Heart right ventricle (tissue), 16 donors: ENCODE measurements around the gene FAM98A. TPM values are rescaled to one million over a fixed set of nuclear protein-coding genes. Genes with fewer than 3 reads are reported as not detected.

ENCODE experiments used
- ATAC-seq, 8 donors: fragments of 200-7000 bp; cut with Tn5 transposase; one replicate each; pipeline ENCODE4 v1.9.1; 2020; ENCODE audit warnings: mild to moderate bottlenecking in 8 of 8, moderate library complexity in 8 of 8, moderate number of reproducible peaks in 1 of 8
- DNase-seq, 2 donors: peaks; one replicate each; pipeline ENCODE4 v3.0.0-alpha.2; 2020
- H3K27ac ChIP-seq, 10 donors: fragments of 200-600 bp; sonication (generic) in 2 of 10; one replicate each; pipeline versions ENCODE4 v1.5.0 to v1.8.0; 2020 to 2022; ENCODE audit warnings: mild to moderate bottlenecking in 3 of 10
- H3K27me3 ChIP-seq, 7 donors: fragments of 200-600 bp; one replicate each; pipeline ENCODE4 v1.8.0; 2021 to 2022; ENCODE audit warnings: mild to moderate bottlenecking in 2 of 7
- H3K36me3 ChIP-seq, 9 donors: fragments of 200-600 bp; sonication (generic) in 1 of 9; one replicate each; pipeline versions ENCODE4 v1.5.0 to v1.8.0; 2020 to 2022; ENCODE audit warnings: mild to moderate bottlenecking in 2 of 9
- H3K4me1 ChIP-seq, 9 donors: fragments of 200-600 bp; sonication (generic) in 1 of 9; one replicate each; pipeline versions ENCODE4 v1.5.0 to v1.8.0; 2020 to 2022; ENCODE audit warnings: mild to moderate bottlenecking in 4 of 9
- H3K4me3 ChIP-seq, 10 donors: fragments of 200-600 bp; sonication (generic) in 2 of 10; one replicate each; pipeline versions ENCODE4 v1.5.0 to v1.8.0; 2020 to 2022; ENCODE audit warnings: mild to moderate bottlenecking in 7 of 10, moderate library complexity in 2 of 10
- H3K9me3 ChIP-seq, 11 donors: fragments of 200-600 bp in 10 of 11; sonication (generic) in 2 of 11; one replicate each; pipeline versions ENCODE4 v1.5.0 to v1.8.0; 2013 to 2022; ENCODE audit warnings: mild to moderate bottlenecking in 2 of 11, control low read depth in 1 of 11, moderate library complexity in 1 of 11
- WGBS, 2 donors: extraction: QIAGEN DNeasy Blood & Tissue Kit; methylation state at CpG; one replicate each; pipeline ENCODE4 v1.1.7; 2013; ENCODE audit warnings: inconsistent platforms in 1 of 2; 5-methylcytosine and 5-hydroxymethylcytosine counted together
- intact Hi-C, 10 donors: fragments of 100-400 bp; cut with DNase I; formaldehyde crosslinking; loops; one replicate each; pipeline versions ENCODE4 v1.11.1 to v1.14.2; 2022
- polyA plus RNA-seq, 2 donors: library from polyadenylated mRNA; stranded (reverse); fragments of 200-250 nt; gene quantifications; one replicate each; pipeline ENCODE4 v1.2.3, GENCODE V29; 2013
- total RNA-seq, 10 donors: library from RNA; stranded (reverse); fragmentation: NEBNext Ultra II Directional in 3 of 10; extraction: Animal tissue kit (Norgen Biotek cat#: 25700) in 3 of 10; gene quantifications; one replicate each; pipeline versions ENCODE4 v1.2.1 to v1.2.4, GENCODE V29; 2021 to 2023
- TF ChIP-seq, protein P1 (sequence below), 9 donors: fragments of 200-600 bp; sonication (generic) in 2 of 9; IDR thresholded peaks; one replicate each; pipeline versions ENCODE4 v1.5.0 to v1.8.0; 2021 to 2022; ENCODE audit warnings: antibody characterized with exemption in 9 of 9, mild to moderate bottlenecking in 5 of 9, moderate library complexity in 1 of 9
- donor health status: Arrhythmogenic right ventricular cardiomyopathy.
- donor health status: ischemic (EF 13 %, LVEDD 7.1; RV severe dilation, severe dysfunction).
- donor health status: healthy with polysubstance abuse.
- donor health status: DM: no; HTN: yes; CAD: no.
- donor health status: DM: no; HTN: no; CAD: no.
- donor health status: ischemic (EF 25% LVEDD 6.9; RV normal size, moderate dysfunction).
- donor health status: ischemic (EF 25% LVEDD 5.7; RV mildly dilated, moderate dysfunction).
- donor health status: healthy.
- donor health status: DM: yes; HTN: yes; CAD: no.
- donor health status: Ischemic cardiomyopathy.
- donor health status: ischemic (EF 35%, LVEDD 5.7; RV mildly dilated, moderate dysfunction).
- donor health status: nonischemic (EF 11% LVEDD 7.7; RV severe dilation, severe dysfunction).
- donor health status: DM: yes; HTN: yes; CAD: no.
- donor health status: PGD.
- donor health status: ischemic (EF 29% LVEDD 5.4; RV normal size, mild dysfunction).
- donor health status: nonischemic (EF 23%, LVEDD 6.1; RV moderate dilation, normal function).

FAM98A gene
- total and polyA plus RNA-seq, 12 donors = 27.7 to 92.3 (median 68.5) TPM

DNA sequence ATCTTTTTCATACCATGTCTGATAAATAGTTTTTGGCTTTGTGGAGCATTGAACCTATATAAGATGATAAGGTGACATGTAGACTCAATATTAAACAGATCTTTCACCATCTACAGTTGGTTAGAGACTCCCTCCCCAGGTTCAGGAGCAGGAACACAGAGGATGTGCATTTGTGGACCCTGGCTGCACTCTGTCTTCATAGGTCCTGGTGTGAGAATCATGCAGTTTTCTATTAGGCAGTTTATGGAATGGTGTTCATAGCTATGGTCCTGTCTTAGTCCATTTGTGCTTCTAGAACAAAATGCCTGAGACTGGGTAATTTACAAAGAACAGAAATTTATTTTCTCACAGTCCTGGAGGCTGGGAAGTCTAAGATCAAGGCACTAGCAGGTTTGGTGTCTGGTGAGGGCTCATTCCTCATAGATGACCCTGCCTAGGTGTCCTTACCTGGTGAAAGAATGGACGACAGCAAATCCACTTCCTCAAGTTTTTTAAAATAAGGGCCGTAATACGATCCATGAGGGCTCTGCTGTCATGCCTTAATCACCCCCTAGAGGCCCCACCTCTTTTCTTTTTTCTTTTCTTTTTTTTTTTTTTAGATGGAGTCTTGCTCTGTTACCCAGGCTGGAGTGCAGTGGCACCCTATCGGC is 35.3 kb upstream of the FAM98A start:
- 89% methylated on average over 4 of the region's 4 CpGs for WGBS, 2 donors
- Histone ChIP-seq H3K27me3 (no peaks in the 10 kb centered on the region), H3K4me3 (no peak overlapping the region), H3K36me3 (no peaks in the 10 kb centered on the region), H3K27ac (no peak overlapping the region), H3K9me3 (no peaks in the 10 kb centered on the region), H3K4me1 (no peaks in the 10 kb centered on the region)
- ATAC-seq (no peak), DNase-seq (no peak)
- TF ChIP-seq, protein P1, sequence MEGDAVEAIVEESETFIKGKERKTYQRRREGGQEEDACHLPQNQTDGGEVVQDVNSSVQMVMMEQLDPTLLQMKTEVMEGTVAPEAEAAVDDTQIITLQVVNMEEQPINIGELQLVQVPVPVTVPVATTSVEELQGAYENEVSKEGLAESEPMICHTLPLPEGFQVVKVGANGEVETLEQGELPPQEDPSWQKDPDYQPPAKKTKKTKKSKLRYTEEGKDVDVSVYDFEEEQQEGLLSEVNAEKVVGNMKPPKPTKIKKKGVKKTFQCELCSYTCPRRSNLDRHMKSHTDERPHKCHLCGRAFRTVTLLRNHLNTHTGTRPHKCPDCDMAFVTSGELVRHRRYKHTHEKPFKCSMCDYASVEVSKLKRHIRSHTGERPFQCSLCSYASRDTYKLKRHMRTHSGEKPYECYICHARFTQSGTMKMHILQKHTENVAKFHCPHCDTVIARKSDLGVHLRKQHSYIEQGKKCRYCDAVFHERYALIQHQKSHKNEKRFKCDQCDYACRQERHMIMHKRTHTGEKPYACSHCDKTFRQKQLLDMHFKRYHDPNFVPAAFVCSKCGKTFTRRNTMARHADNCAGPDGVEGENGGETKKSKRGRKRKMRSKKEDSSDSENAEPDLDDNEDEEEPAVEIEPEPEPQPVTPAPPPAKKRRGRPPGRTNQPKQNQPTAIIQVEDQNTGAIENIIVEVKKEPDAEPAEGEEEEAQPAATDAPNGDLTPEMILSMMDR (IDR thresholded peaks at IDR 0.05) = no peak
- intact Hi-C loops = no loop called here

DNA sequence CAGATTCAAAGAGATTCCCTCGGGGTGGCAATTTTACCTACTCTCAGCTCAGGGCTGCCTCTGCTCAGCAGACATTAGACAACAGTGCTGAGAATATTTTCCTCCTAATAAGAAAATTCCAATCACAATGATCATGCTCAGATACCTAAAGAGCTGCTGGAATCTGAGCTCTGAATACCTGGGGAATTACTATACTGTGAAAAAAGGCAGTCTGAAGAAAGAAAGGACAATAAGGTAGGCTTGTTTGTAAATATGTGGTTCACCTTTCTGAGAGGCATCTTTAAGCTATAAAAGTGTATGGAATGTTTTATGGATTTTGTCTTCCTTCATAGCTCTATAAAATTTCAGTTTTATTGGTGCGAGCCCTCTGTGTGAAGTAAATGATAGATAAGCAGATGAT is 34.2 kb upstream of the FAM98A start:
- no peak for DNase-seq
- WGBS, 2 donors = 91 to 93% methylated on average over 2 of the region's 2 CpGs
- TF ChIP-seq, protein P1 (IDR thresholded peaks at IDR 0.05) = no peak
- ATAC-seq = no peak
- H3K9me3 ChIP-seq = no peaks in the 10 kb centered on the region
- H3K4me1 ChIP-seq = no peaks in the 10 kb centered on the region
- H3K36me3 ChIP-seq = no peaks in the 10 kb centered on the region
- H3K27me3 ChIP-seq = no peaks in the 10 kb centered on the region
- no peak overlapping the region for H3K27ac ChIP-seq
- H3K4me3 ChIP-seq = no peak overlapping the region
- intact Hi-C loops = no loop called here

DNA sequence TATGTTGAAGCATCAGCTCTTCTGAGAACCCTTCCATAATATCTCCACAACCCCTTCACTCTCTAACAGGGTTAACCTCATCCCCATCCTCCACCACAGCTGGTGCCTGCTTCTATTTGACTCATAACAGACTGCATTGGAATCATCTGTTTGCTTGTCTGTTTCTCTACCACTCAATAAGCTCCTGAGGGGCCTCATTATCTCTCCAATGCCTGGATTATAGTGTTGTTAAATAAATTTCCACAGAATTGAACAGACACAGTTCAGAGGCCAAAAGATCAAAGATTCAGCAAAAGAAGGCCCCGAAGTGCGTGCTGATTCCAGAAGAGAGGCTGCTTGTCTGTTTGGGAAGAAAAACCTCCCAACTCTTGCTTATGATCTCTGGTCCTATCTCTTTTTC is 33.7 kb upstream of the FAM98A start:
- no peaks in the 10 kb centered on the region for H3K27me3 ChIP-seq
- TF ChIP-seq, protein P1 (IDR thresholded peaks at IDR 0.05) = no peak
- no peak for ATAC-seq
- DNase-seq = no peak
- no peaks in the 10 kb centered on the region for H3K36me3 ChIP-seq
- no peaks in the 10 kb centered on the region for H3K9me3 ChIP-seq
- WGBS, 2 donors = 89% methylated on average over 2 of the region's 2 CpGs
- intact Hi-C loops = no loop called here
- H3K4me1 ChIP-seq = no peaks in the 10 kb centered on the region
- no peak overlapping the region for H3K27ac ChIP-seq
- H3K4me3 ChIP-seq = no peak overlapping the region

DNA sequence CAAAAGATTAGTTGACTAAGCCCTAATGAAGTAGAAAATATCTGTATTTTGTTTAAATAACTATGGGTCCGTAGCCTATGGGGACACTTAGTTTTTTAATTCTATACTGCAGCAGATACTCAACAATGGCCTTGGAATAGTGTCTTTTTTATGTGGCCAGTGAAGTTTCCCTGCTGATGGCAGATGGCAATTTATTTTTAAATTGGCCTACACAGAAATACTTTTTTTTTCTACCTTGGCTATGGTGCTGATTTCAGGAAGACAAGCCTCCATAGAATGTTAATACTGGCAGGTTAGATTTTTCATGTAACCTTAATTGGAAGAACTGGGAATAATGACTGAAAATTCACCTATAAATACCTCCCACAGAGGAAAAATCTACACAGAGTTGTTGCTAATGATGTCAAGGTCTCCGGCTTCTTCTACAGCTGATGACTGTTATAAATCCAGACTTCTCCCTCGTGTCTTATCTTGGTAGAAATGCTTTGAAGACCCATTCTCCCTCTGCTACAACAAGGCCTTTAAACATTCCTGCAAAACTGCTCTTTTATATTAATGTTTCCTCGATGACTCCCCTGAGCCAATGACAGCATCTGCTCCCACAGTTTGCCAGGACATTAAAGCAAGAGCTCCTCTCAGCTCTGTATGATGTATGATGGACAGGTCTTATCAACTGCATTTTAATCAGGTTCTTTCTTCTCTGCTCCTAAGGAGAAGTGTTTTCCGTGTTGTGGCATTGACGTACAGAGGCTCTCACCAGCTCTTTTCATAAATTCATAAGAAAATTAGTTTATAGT is 29.1 kb upstream of the FAM98A start:
- Histone ChIP-seq H3K4me1 (no peaks in the 10 kb centered on the region), H3K9me3 (no peaks in the 10 kb centered on the region), H3K27ac (no peak overlapping the region), H3K4me3 (no peak overlapping the region), H3K36me3 (no peaks in the 10 kb centered on the region), H3K27me3 (no peaks in the 10 kb centered on the region)
- ATAC-seq (no peak), DNase-seq (no peak)
- TF ChIP-seq, protein P1 (IDR thresholded peaks at IDR 0.05) = no peak
- intact Hi-C loops = no loop called here
- WGBS, 2 donors = 76% methylated on average over 6 of the region's 6 CpGs
